ENCODE measurements around the gene ABCF3. TPM values are rescaled to one million over a fixed set of nuclear protein-coding genes. Genes with fewer than 3 reads are reported as not detected.

The ABCF3 gene
- total RNA-seq, 1 donor from 2014 or later: 94.0 TPM

GRCh38 chr3:184233127-184233843 lies 47.3 kb downstream of the ABCF3 start:
- intact Hi-C loops (cut with DNase I): no loop called here
- DNase-seq (ENCODE audit: extremely low spot score in 2 of 2): no peak
- peaks cover 23% of the 10 kb centered on the region for H3K27me3 ChIP-seq
- H3K4me3 ChIP-seq: no peak overlapping the region
- peaks cover 19% of the 10 kb centered on the region for H3K4me1 ChIP-seq
- no peaks in the 10 kb centered on the region for H3K36me3 ChIP-seq
- no peaks in the 10 kb centered on the region for H3K9me3 ChIP-seq
- H3K27ac ChIP-seq: no peak overlapping the region
- TF ChIP-seq CTCF (IDR thresholded peaks at IDR 0.05): no peak
- TF ChIP-seq POLR2AphosphoS5 (IDR thresholded peaks at IDR 0.05; ENCODE audit: insufficient read depth in 1 of 2, low read depth in 1 of 2): no peak
- TF ChIP-seq POLR2A (IDR thresholded peaks at IDR 0.05): no peak

DNA sequence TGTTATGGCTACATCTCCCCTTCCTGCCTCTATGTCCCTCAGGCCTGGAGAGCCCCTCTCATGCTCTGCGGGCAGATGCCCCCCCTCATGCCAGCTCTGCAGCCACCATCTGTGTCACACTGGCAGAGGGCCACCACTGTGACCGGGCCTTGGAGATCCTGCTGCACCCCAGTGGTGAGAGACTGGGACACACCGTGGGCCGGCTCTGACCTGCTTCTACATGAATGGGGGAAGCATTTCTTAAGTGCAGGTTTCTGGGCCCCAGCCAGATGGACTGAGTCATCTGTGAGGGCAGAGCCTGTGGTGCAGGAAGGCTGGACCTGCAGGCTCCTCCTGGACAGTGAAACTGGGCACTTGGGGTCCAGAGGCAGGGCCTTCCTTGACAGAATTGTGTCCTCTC lies 48.2 kb downstream of the ABCF3 start:
- no peak for TF ChIP-seq POLR2AphosphoS5 (IDR thresholded peaks at IDR 0.05; ENCODE audit: insufficient read depth in 1 of 2, low read depth in 1 of 2)
- H3K36me3 ChIP-seq: no peaks in the 10 kb centered on the region
- no peak for DNase-seq (ENCODE audit: extremely low spot score in 2 of 2)
- peaks cover 12% of the 10 kb centered on the region for H3K4me1 ChIP-seq
- H3K27ac ChIP-seq: no peak overlapping the region
- no peak overlapping the region for H3K4me3 ChIP-seq
- no peaks in the 10 kb centered on the region for H3K9me3 ChIP-seq
- H3K27me3 ChIP-seq: peaks cover 19% of the 10 kb centered on the region
- intact Hi-C loops (cut with DNase I): no loop called here

DNA sequence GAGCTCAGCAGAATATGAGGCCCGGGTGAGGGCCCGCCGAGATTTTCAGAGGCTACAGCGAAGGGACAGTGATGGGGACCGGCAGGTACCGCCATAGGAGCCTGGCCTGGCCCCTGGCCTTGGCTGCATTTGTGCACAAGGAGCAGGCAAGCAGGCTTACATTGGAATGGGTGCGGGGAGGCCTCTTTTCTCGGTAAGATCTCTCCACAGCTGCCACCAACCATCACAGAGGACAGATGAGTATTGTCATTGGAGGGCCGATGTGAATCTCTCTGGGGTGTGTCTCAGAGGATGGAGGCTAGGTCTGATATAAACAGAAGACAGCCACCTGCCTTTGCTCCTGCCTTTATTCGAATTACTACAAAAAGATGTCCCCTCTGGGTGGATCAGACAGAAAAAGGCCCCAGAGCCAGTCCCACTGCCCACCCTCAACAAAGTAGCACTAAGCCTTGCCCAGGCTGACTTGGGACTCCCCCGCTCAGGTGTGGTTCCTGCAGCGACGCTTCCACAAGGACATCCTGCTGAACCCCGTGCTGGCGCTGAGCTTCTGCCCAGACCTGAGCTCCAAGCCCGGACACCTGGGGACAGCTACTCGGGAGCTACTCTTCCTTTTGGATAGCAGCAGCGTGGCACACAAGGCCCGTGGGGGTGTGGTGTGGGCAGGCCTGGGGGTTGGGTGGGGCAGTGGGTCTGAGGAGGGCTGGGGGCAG lies 48.8 kb downstream of the ABCF3 start:
- Histone ChIP-seq H3K27me3 (peaks cover 13% of the 10 kb centered on the region), H3K9me3 (no peaks in the 10 kb centered on the region), H3K4me1 (peaks cover 6% of the 10 kb centered on the region), H3K36me3 (no peaks in the 10 kb centered on the region), H3K27ac (no peak overlapping the region), H3K4me3 (no peak overlapping the region)
- intact Hi-C loops (cut with DNase I): no loop called here
- DNase-seq (ENCODE audit: extremely low spot score in 2 of 2): no peak
- no peak for TF ChIP-seq CTCF (IDR thresholded peaks at IDR 0.05)
- TF ChIP-seq POLR2A (IDR thresholded peaks at IDR 0.05): no peak
- TF ChIP-seq POLR2AphosphoS5 (IDR thresholded peaks at IDR 0.05; ENCODE audit: insufficient read depth in 1 of 2, low read depth in 1 of 2): no peak

DNA sequence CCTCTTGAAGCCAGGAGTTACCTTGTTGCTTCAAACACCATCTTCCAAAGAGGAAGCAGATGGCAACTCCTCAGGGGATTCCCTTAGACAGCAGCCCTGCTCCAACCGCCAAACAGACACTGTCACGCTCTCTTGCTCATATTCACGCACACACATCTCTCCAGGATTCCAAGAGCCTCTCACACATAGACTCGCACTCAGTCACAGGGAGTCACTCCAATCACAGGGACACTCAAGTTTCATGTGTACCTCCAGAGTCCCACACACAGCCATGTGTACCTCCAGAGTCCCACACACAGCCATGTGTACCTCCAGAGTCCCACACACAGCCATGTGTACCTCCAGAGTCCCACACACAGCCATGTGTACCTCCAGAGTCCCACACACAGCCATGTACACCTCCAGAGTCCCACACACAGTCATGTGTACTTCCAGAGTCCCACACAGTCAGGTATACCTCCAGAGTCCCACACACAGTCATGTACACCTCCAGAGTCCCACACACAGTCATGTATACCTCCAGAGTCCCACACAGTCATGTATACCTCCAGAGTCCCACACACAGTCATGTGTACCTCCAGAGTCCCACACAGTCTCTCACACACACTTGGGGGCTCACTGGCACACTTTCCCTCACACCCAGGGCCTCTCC lies 49.5 kb downstream of the ABCF3 start:
- no peak for TF ChIP-seq POLR2A (IDR thresholded peaks at IDR 0.05)
- no peak for TF ChIP-seq POLR2AphosphoS5 (IDR thresholded peaks at IDR 0.05; ENCODE audit: insufficient read depth in 1 of 2, low read depth in 1 of 2)
- no peak for TF ChIP-seq CTCF (IDR thresholded peaks at IDR 0.05)
- no peaks in the 10 kb centered on the region for H3K4me1 ChIP-seq
- H3K4me3 ChIP-seq: no peak overlapping the region
- H3K9me3 ChIP-seq: no peaks in the 10 kb centered on the region
- peak in 1 of 2 donors; percentile 54 for DNase-seq (ENCODE audit: extremely low spot score in 2 of 2)
- intact Hi-C loops (cut with DNase I): no loop called here
- no peaks in the 10 kb centered on the region for H3K36me3 ChIP-seq
- H3K27ac ChIP-seq: no peak overlapping the region
- peaks cover 7% of the 10 kb centered on the region for H3K27me3 ChIP-seq

DNA sequence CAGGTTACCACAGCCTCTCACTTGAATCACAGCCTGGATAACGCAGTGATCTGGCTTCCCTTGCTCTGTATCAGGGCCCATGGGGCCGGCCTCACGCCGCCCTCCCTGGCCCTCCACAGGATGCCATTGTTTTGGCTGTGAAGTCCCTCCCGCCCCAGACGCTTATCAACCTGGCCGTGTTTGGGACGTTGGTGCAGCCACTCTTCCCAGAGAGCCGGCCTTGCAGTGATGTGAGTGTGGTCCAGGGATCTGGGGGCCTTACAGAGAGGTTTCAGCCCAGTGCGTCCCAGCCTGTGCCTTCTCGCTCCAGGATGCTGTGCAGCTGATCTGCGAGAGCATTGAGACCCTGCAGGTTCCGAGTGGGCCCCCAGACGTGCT lies 50.0 kb downstream of the ABCF3 start:
- intact Hi-C loops (cut with DNase I): no loop called here
- Histone ChIP-seq H3K36me3 (no peaks in the 10 kb centered on the region), H3K4me3 (no peak overlapping the region), H3K27ac (no peak overlapping the region), H3K27me3 (peaks cover 2% of the 10 kb centered on the region), H3K9me3 (no peaks in the 10 kb centered on the region), H3K4me1 (peaks cover under 1% of the 10 kb centered on the region)
- no peak for TF ChIP-seq POLR2A (IDR thresholded peaks at IDR 0.05)
- no peak for TF ChIP-seq CTCF (IDR thresholded peaks at IDR 0.05)
- TF ChIP-seq POLR2AphosphoS5 (IDR thresholded peaks at IDR 0.05; ENCODE audit: insufficient read depth in 1 of 2, low read depth in 1 of 2): no peak
- no peak for DNase-seq (ENCODE audit: extremely low spot score in 2 of 2)

Measured in vagina (tissue), 2 donors.